Measurements from ENCODE around the gene RASGRF2. TPM values are rescaled to one million over a fixed set of nuclear protein-coding genes. Genes with fewer than 3 reads are reported as not detected.

Gene RASGRF2
- total RNA-seq, 1 experiment from 2014 or later, result not detected

- Mint-ChIP-seq H3K4me1 (ENCODE audit: insufficient read depth, unreplicated experiment) (peaks cover 24% of the 10 kb centered on the region), H3K36me3 (ENCODE audit: insufficient read depth, unreplicated experiment) (no peaks in the 10 kb centered on the region), H3K9me3 (ENCODE audit: unreplicated experiment) (peaks cover 9% of the 10 kb centered on the region), H3K27ac (ENCODE audit: low read depth, unreplicated experiment) (no peak overlapping the region), H3K27me3 (ENCODE audit: insufficient read depth, unreplicated experiment) (peaks cover 26% of the 10 kb centered on the region), H3K4me3 (ENCODE audit: unreplicated experiment) (no peak overlapping the region)
- CTCF ChIA-PET, result no interaction called here
- no peak for DNase-seq (ENCODE audit: unreplicated experiment)
- POLR2A ChIA-PET, result interaction anchor here (0.7 to 1.0 kb wide), 3 partner anchors 10 to 32 kb away, joined by 3 to 4 read pairs (median 3); no protein-coding TSS in a partner anchor
- BruUV-seq (replicated peaks), result no TSS peak
- TF ChIP-seq CTCF (IDR thresholded peaks at IDR 0.05; ENCODE audit: unreplicated experiment), result no peak
- intact Hi-C loops (cut with micrococcal nuclease), result no loop called here
Measured at GRCh38 chr5:80963521-80963895, 3.3 kb downstream of the RASGRF2 start.

- no peak for TF ChIP-seq CTCF (IDR thresholded peaks at IDR 0.05; ENCODE audit: unreplicated experiment)
- Mint-ChIP-seq H3K27me3 (ENCODE audit: insufficient read depth, unreplicated experiment) (peaks cover 24% of the 10 kb centered on the region), H3K4me3 (ENCODE audit: unreplicated experiment) (no peak overlapping the region), H3K27ac (ENCODE audit: low read depth, unreplicated experiment) (no peak overlapping the region), H3K4me1 (ENCODE audit: insufficient read depth, unreplicated experiment) (peaks cover 24% of the 10 kb centered on the region), H3K36me3 (ENCODE audit: insufficient read depth, unreplicated experiment) (no peaks in the 10 kb centered on the region), H3K9me3 (ENCODE audit: unreplicated experiment) (peaks cover 9% of the 10 kb centered on the region)
- DNase-seq (ENCODE audit: unreplicated experiment), result no peak
- intact Hi-C loops (cut with micrococcal nuclease), result no loop called here
- CTCF ChIA-PET, result no interaction called here
- POLR2A ChIA-PET, result interaction anchor here (0.7 kb wide), 2 partner anchors 16 to 32 kb away, joined by 3 to 4 read pairs; no protein-coding TSS in a partner anchor
- BruUV-seq (replicated peaks), result no TSS peak
Measured at GRCh38 chr5:80963966-80964481, 3.9 kb downstream of the RASGRF2 start.

- Mint-ChIP-seq H3K27ac (ENCODE audit: low read depth, unreplicated experiment) (no peak overlapping the region), H3K4me3 (ENCODE audit: unreplicated experiment) (no peak overlapping the region), H3K9me3 (ENCODE audit: unreplicated experiment) (peaks cover 5% of the 10 kb centered on the region), H3K36me3 (ENCODE audit: insufficient read depth, unreplicated experiment) (no peaks in the 10 kb centered on the region), H3K4me1 (ENCODE audit: insufficient read depth, unreplicated experiment) (peaks cover 22% of the 10 kb centered on the region), H3K27me3 (ENCODE audit: insufficient read depth, unreplicated experiment) (peaks cover 19% of the 10 kb centered on the region)
- TF ChIP-seq CTCF (IDR thresholded peaks at IDR 0.05; ENCODE audit: unreplicated experiment), result no peak
- intact Hi-C loops (cut with micrococcal nuclease), result no loop called here
- POLR2A ChIA-PET, result interaction anchor here (0.7 kb wide), 1 partner anchor 16 kb away, joined by 3 read pairs; no protein-coding TSS in a partner anchor
- CTCF ChIA-PET, result no interaction called here
- DNase-seq (ENCODE audit: unreplicated experiment), result no peak
- no TSS peak for BruUV-seq (replicated peaks)
Measured at GRCh38 chr5:80964491-80964890, 4.3 kb downstream of the RASGRF2 start.

GRCh38 chr5:80964919-80965318 lies 4.8 kb downstream of the RASGRF2 start:
- CTCF ChIA-PET, result no interaction called here
- Mint-ChIP-seq H3K27me3 (ENCODE audit: insufficient read depth, unreplicated experiment) (peaks cover 15% of the 10 kb centered on the region), H3K27ac (ENCODE audit: low read depth, unreplicated experiment) (no peak overlapping the region), H3K4me1 (ENCODE audit: insufficient read depth, unreplicated experiment) (peaks cover 18% of the 10 kb centered on the region), H3K9me3 (ENCODE audit: unreplicated experiment) (peaks cover under 1% of the 10 kb centered on the region), H3K4me3 (ENCODE audit: unreplicated experiment) (no peak overlapping the region), H3K36me3 (ENCODE audit: insufficient read depth, unreplicated experiment) (no peaks in the 10 kb centered on the region)
- no peak for DNase-seq (ENCODE audit: unreplicated experiment)
- TF ChIP-seq CTCF (IDR thresholded peaks at IDR 0.05; ENCODE audit: unreplicated experiment), result no peak
- POLR2A ChIA-PET, result no interaction called here
- intact Hi-C loops (cut with micrococcal nuclease), result no loop called here
- no TSS peak for BruUV-seq (replicated peaks)
